Kidney (tissue), 14 donors: ENCODE data around the gene FETUB. TPM values are rescaled to one million over a fixed set of nuclear protein-coding genes. Genes with fewer than 3 reads are reported as not detected.

Experiments
- DNase-seq, 5 donors: peaks; one replicate each; pipeline ENCODE4 v3.0.0-alpha.2; 2013 to 2020
- FAIRE-seq: peaks from 2 replicates; lab custom pipeline; 2012; peaks lifted over from hg19 to GRCh38; lab: Jason Lieb, UNC
- H3K27ac ChIP-seq, 2 donors: one replicate each; pipeline ENCODE4 v1.7.0; 2013; ENCODE audit warnings: low read depth in 2 of 2, low read length in 2 of 2, inconsistent platforms in 1 of 2
- H3K27me3 ChIP-seq: one replicate; pipeline ENCODE4 v1.7.1; 2013; ENCODE audit warnings: low read length, inconsistent platforms; ENCODE audit not compliant: control insufficient read depth, insufficient read depth
- H3K36me3 ChIP-seq, 3 donors: one replicate each; pipeline versions ENCODE4 v1.7.0 to v1.7.1; 2013; ENCODE audit warnings: low read length in 3 of 3, control low read depth in 1 of 3, inconsistent platforms in 1 of 3; ENCODE audit not compliant: insufficient read depth in 3 of 3, control insufficient read depth in 2 of 3
- H3K4me1 ChIP-seq, 3 donors: one replicate each; pipeline versions ENCODE4 v1.7.0 to v1.7.1; 2013; ENCODE audit warnings: low read length in 3 of 3, inconsistent platforms in 1 of 3, low read depth in 1 of 3; ENCODE audit not compliant: control insufficient read depth in 2 of 3, insufficient read depth in 2 of 3
- H3K4me3 ChIP-seq, 3 donors: one replicate each; pipeline versions ENCODE4 v1.7.0 to v1.8.1; 2013; ENCODE audit warnings: low read length in 3 of 3, control low read depth in 1 of 3, inconsistent platforms in 1 of 3
- H3K9ac ChIP-seq, 3 donors: one replicate each; pipeline versions ENCODE4 v1.7.0 to v1.7.1; 2013; ENCODE audit warnings: low read length in 3 of 3, control low read depth in 1 of 3, inconsistent platforms in 1 of 3
- H3K9me3 ChIP-seq, 3 donors: one replicate each; pipeline versions ENCODE4 v1.7.0 to v1.7.1; 2013; ENCODE audit warnings: low read length in 3 of 3, control low read depth in 1 of 3, inconsistent platforms in 1 of 3; ENCODE audit not compliant: control insufficient read depth in 2 of 3, insufficient read depth in 1 of 3
- intact Hi-C: fragments of 100-400 bp; cut with DNase I; formaldehyde crosslinking; loops from one replicate; pipeline ENCODE4 v1.11.1; 2022
- polyA plus RNA-seq: library from polyadenylated mRNA; stranded (reverse); fragments of 350-450 nt; fragmentation: Illumina TruSeq; extraction: RNeasy Lipid Tissue Mini Kit (QIAGEN cat#74804); gene quantifications from one replicate; pipeline ENCODE4 v1.2.3, GENCODE V29; 2014; ENCODE audit warnings: low read depth, low replicate concordance; ENCODE audit not compliant: insufficient read depth
- total RNA-seq: library from RNA; stranded (reverse); fragmentation: NEBNext Ultra II Directional; extraction: Animal tissue kit (Norgen Biotek cat#: 25700); gene quantifications from one replicate; pipeline ENCODE4 v1.2.1, GENCODE V29; 2021
- TF ChIP-seq, protein P1 (sequence below): IDR thresholded peaks from 3 replicates; pipeline ENCODE4 v1.5.1; 2012; ENCODE audit warnings: mild to moderate bottlenecking, moderate library complexity, borderline replicate concordance; ENCODE audit not compliant: insufficient read depth; ENCODE audit errors: extremely low read depth
- donor health status: control.
- donor health status: control.
- donor health status: control.
- donor health status: control.
- donor health status: control.
- donor health status: DM: yes; HTN: yes; CAD: no.
- donor health status: Normal renal cell carcinoma (clear cell type).

The FETUB gene
- total and polyA plus RNA-seq, 2 donors from 2014 or later: not detected

DNA sequence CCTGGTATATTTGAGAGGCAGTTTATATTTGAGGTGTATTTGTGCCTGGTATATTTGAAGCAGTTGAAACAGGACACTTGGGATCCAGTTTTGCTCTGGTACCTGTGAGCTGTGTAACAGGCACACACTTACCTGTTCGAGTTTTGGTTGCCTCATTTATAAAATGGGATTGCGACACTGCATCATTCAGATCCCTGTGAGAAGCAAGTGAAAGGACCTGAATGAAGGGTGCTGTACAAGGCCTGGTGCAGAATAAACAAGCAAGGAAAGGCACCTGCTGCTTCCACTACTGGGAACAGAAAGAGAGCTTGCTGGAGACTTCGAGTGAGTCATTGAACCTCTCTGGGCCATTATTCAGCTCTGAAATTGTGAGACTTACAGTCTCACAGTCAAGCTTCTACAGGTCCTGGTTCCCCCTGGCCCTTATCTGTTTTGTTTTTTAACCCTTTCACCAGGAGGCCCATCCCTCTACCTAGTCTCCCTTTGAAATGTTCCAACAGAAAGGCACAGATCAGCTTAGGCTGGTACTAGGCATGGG, 11.5 kb downstream of the FETUB start:
- Histone ChIP-seq H3K4me1 (no peaks in the 10 kb centered on the region), H3K36me3 (no peaks in the 10 kb centered on the region), H3K27me3 (no peaks in the 10 kb centered on the region), H3K9ac (no peak overlapping the region), H3K9me3 (no peaks in the 10 kb centered on the region), H3K4me3 (no peak overlapping the region), H3K27ac (no peak overlapping the region)
- intact Hi-C loops: no loop called here
- no peak for FAIRE-seq
- TF ChIP-seq, protein P1, sequence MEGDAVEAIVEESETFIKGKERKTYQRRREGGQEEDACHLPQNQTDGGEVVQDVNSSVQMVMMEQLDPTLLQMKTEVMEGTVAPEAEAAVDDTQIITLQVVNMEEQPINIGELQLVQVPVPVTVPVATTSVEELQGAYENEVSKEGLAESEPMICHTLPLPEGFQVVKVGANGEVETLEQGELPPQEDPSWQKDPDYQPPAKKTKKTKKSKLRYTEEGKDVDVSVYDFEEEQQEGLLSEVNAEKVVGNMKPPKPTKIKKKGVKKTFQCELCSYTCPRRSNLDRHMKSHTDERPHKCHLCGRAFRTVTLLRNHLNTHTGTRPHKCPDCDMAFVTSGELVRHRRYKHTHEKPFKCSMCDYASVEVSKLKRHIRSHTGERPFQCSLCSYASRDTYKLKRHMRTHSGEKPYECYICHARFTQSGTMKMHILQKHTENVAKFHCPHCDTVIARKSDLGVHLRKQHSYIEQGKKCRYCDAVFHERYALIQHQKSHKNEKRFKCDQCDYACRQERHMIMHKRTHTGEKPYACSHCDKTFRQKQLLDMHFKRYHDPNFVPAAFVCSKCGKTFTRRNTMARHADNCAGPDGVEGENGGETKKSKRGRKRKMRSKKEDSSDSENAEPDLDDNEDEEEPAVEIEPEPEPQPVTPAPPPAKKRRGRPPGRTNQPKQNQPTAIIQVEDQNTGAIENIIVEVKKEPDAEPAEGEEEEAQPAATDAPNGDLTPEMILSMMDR: no peak
- no peak for DNase-seq

DNA sequence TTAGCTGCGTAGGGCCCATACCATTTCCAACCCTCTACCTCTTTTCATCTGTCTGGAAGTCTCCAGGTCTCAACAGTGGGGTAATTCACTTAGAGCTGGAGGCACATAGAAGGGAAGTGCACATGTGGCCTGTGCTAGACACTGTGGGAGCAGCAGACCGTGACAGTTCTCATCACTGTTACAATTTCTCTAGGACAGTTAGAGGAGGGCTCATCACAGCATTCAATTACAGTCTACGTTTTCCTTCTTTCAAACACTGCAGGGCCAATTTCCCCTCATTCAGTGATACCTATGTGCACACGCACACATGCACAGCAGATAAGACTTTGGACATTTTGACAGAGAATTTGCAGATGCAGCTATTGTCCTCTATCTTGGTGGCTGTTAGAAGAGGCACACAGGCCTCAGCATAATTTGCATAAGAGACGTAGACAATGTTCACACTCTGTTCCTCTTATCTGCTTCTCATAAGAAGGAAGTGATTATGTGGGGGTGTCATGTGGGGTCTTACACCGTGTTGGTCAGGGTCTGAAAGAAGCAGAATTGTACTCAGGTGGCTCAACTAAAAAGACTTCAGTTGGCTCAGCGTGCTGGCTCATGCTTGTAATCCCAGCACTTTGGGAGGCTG, 13.0 kb downstream of the FETUB start:
- FAIRE-seq (no peak), DNase-seq (peak in 2 of 5 donors; percentile 28)
- no peaks in the 10 kb centered on the region for H3K4me1 ChIP-seq
- H3K27ac ChIP-seq: no peak overlapping the region
- intact Hi-C loops: no loop called here
- no peaks in the 10 kb centered on the region for H3K9me3 ChIP-seq
- TF ChIP-seq, protein P1: no peak
- H3K9ac ChIP-seq: no peak overlapping the region
- no peak overlapping the region for H3K4me3 ChIP-seq
- no peaks in the 10 kb centered on the region for H3K27me3 ChIP-seq
- H3K36me3 ChIP-seq: no peaks in the 10 kb centered on the region

DNA sequence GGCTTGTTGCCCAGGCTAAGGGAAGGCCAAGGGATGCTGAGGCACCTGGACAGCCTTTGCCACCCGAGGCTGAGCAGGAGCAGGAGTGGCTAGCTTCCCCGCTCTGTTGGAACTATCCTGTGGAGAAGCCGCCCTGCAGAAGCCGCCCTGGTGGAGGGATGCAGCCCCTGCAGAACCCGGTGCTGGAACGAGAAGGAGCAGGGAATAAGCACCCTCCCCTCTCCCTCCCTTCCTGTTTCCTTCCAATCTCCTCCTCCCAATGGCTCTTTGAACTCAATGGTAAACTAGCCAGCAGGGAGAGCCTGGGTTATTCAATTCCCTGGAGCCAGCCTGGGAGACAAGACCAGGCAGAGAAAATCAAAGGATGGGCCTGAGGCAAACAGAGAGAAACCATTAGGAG, 13.8 kb downstream of the FETUB start:
- no peaks in the 10 kb centered on the region for H3K4me1 ChIP-seq
- H3K9me3 ChIP-seq: no peaks in the 10 kb centered on the region
- H3K36me3 ChIP-seq: no peaks in the 10 kb centered on the region
- no peaks in the 10 kb centered on the region for H3K27me3 ChIP-seq
- H3K27ac ChIP-seq: no peak overlapping the region
- H3K4me3 ChIP-seq: no peak overlapping the region
- no peak overlapping the region for H3K9ac ChIP-seq
- TF ChIP-seq, protein P1: no peak
- FAIRE-seq (no peak), DNase-seq (peak in 2 of 5 donors; percentile 8 to 36)
- intact Hi-C loops: no loop called here
